Measurements from ENCODE around the gene MED12. TPM values are rescaled to one million over a fixed set of nuclear protein-coding genes. Genes with fewer than 3 reads are reported as not detected.

MED12 gene
- total RNA-seq, 4 donors from 2014 or later: 26.5 to 41.4 (median 40.0) TPM

GRCh38 chrX:71182871-71183270 is 64.5 kb downstream of the MED12 start:
- Histone ChIP-seq H3K9me3 (no peaks in the 10 kb centered on the region), H3K36me3 (no peaks in the 10 kb centered on the region), H3K4me3 (peak overlapping the region in 2 of 4 donors; percentile 32 to 51), H3K27me3 (no peaks in the 10 kb centered on the region), H3K27ac (peak overlapping the region; percentile 75 to 88 (median 84)), H3K4me1 (peaks cover 0 to 10% (median 0%) of the 10 kb centered on the region in 4 donors)
- in situ Hi-C loops (cut with MboI; ENCODE audit: low pct_ligation_motif_present in 1 of 4, low pct_unique_long_range_greater_than_20kb in 1 of 4, low sequenced_read_pairs in 3 of 4) (loop anchor here in 2 of 4 donors (25.0 kb wide), 3 partner anchors 96 to 421 kb away; partner anchors contain the start of gene FOXO4 (in 1 of the 2)), intact Hi-C loops (cut with DNase I; ENCODE audit: low total_unique reads) (no loop called here)
- 62% methylated on average over 2 of the region's 2 CpGs; no CpG with 5 or more reads in 1 of the 2 donors for WGBS, 2 donors (ENCODE audit: low coverage in 1 of 2)
- TF ChIP-seq POLR2AphosphoS5 (IDR thresholded peaks at IDR 0.05) (no peak), EP300 (IDR thresholded peaks at IDR 0.05; ENCODE audit: low read depth) (no peak), POLR2A (IDR thresholded peaks at IDR 0.05) (no peak), CTCF (IDR thresholded peaks at IDR 0.05) (no peak)
- DNase-seq: no peak

DNA sequence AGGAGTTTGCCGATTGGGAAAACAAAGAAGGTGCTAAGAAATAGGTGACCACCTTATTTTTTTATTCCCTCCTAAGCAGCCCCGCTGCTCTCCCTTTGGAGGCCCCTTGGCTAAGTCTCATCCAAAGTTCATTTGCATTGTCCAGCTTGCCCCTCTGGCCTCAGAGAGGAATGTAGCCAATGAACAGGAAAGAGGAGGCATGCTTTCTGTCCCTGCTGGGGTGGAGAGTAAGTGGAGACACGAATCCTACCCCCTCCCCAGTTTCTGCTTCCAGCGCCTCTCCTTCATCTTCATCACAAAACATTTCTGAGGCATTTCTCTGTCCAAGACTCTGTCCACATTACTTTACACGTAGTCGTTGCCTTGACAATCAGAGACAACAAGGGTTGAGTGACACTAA is 64.9 kb downstream of the MED12 start:
- no peaks in the 10 kb centered on the region for H3K9me3 ChIP-seq
- no peak for DNase-seq
- 68 to 100% methylated on average over 1 to 6 of the region's 6 CpGs for WGBS, 2 donors (ENCODE audit: low coverage in 1 of 2)
- intact Hi-C loops (cut with DNase I; ENCODE audit: low total_unique reads) (no loop called here), in situ Hi-C loops (cut with MboI; ENCODE audit: low pct_ligation_motif_present in 1 of 4, low pct_unique_long_range_greater_than_20kb in 1 of 4, low sequenced_read_pairs in 3 of 4) (loop anchor here in 2 of 4 donors (25.0 kb wide), 3 partner anchors 96 to 421 kb away; partner anchors contain the start of gene FOXO4 (in 1 of the 2))
- peaks cover 0 to 10% (median 0%) of the 10 kb centered on the region in 4 donors for H3K4me1 ChIP-seq
- H3K27ac ChIP-seq: peak overlapping the region in 3 of 4 donors; percentile 75 to 84 (median 84)
- no peak for TF ChIP-seq POLR2AphosphoS5 (IDR thresholded peaks at IDR 0.05)
- no peak for TF ChIP-seq EP300 (IDR thresholded peaks at IDR 0.05; ENCODE audit: low read depth)
- TF ChIP-seq POLR2A (IDR thresholded peaks at IDR 0.05): no peak
- TF ChIP-seq CTCF (IDR thresholded peaks at IDR 0.05): no peak
- H3K4me3 ChIP-seq: no peak overlapping the region
- H3K36me3 ChIP-seq: no peaks in the 10 kb centered on the region
- no peaks in the 10 kb centered on the region for H3K27me3 ChIP-seq

- TF ChIP-seq POLR2AphosphoS5 (IDR thresholded peaks at IDR 0.05) (no peak), POLR2A (IDR thresholded peaks at IDR 0.05) (no peak), CTCF (IDR thresholded peaks at IDR 0.05) (no peak), EP300 (IDR thresholded peaks at IDR 0.05; ENCODE audit: low read depth) (no peak)
- Histone ChIP-seq H3K36me3 (no peaks in the 10 kb centered on the region), H3K4me1 (peaks cover 0 to 10% (median 0%) of the 10 kb centered on the region in 4 donors), H3K27me3 (no peaks in the 10 kb centered on the region), H3K4me3 (no peak overlapping the region), H3K9me3 (no peaks in the 10 kb centered on the region), H3K27ac (no peak overlapping the region)
- WGBS, 2 donors (ENCODE audit: low coverage in 1 of 2): 54 to 67% methylated on average over 5 of the region's 5 CpGs
- no peak for DNase-seq
- intact Hi-C loops (cut with DNase I; ENCODE audit: low total_unique reads) (no loop called here), in situ Hi-C loops (cut with MboI; ENCODE audit: low pct_ligation_motif_present in 1 of 4, low pct_unique_long_range_greater_than_20kb in 1 of 4, low sequenced_read_pairs in 3 of 4) (loop anchor here in 2 of 4 donors (25.0 kb wide), 3 partner anchors 97 to 422 kb away; partner anchors contain the start of gene FOXO4 (in 1 of the 2))
Measured at GRCh38 chrX:71184092-71184491, 65.7 kb downstream of the MED12 start.

GRCh38 chrX:71184803-71185495 is 66.6 kb downstream of the MED12 start:
- no peaks in the 10 kb centered on the region for H3K36me3 ChIP-seq
- 70% methylated on average over 4 of the region's 4 CpGs; no CpG with 5 or more reads in 1 of the 2 donors for WGBS, 2 donors (ENCODE audit: low coverage in 1 of 2)
- no peaks in the 10 kb centered on the region for H3K27me3 ChIP-seq
- in situ Hi-C loops (cut with MboI; ENCODE audit: low pct_ligation_motif_present in 1 of 4, low pct_unique_long_range_greater_than_20kb in 1 of 4, low sequenced_read_pairs in 3 of 4): loop anchor here in 2 of 4 donors (25.0 kb wide), 3 partner anchors 98 to 423 kb away; partner anchors contain the start of gene FOXO4 (in 1 of the 2)
- DNase-seq: no peak
- no peak overlapping the region for H3K27ac ChIP-seq
- no peak overlapping the region for H3K4me3 ChIP-seq
- intact Hi-C loops (cut with DNase I; ENCODE audit: low total_unique reads): no loop called here
- peaks cover 0 to 10% (median 0%) of the 10 kb centered on the region in 4 donors for H3K4me1 ChIP-seq
- no peaks in the 10 kb centered on the region for H3K9me3 ChIP-seq
- TF ChIP-seq POLR2A (IDR thresholded peaks at IDR 0.05) (no peak), POLR2AphosphoS5 (IDR thresholded peaks at IDR 0.05) (no peak), EP300 (IDR thresholded peaks at IDR 0.05; ENCODE audit: low read depth) (no peak), CTCF (IDR thresholded peaks at IDR 0.05) (no peak)
